ENCODE data around the gene CDH5.
"Not testable (repeated sequence)": the region's sequence is repeated elsewhere in the genome, so short reads cannot be mapped to it uniquely, and the experiment has no call there.

CDH5 gene

GRCh38 chr16:66440970-66441369 is 74.5 kb downstream of the CDH5 start:
- DNase-seq: no peak

GRCh38 chr16:66441586-66442375 is 75.3 kb downstream of the CDH5 start:
- DNase-seq: no peak

- no peak for DNase-seq
These were observed 76.2 kb downstream of the CDH5 start for GRCh38 chr16:66442502-66443268.

- no peak for DNase-seq
These were observed 76.8 kb downstream of the CDH5 start for GRCh38 chr16:66443269-66443652.

- DNase-seq: no peak
These were observed 77.6 kb downstream of the CDH5 start for GRCh38 chr16:66444049-66444481.

GRCh38 chr16:66446737-66447136 is 80.2 kb downstream of the CDH5 start:
- no peak for DNase-seq

- DNase-seq: no peak
These were observed 81.0 kb downstream of the CDH5 start for GRCh38 chr16:66447491-66447890.

- no peak for DNase-seq
These were observed 85.1 kb downstream of the CDH5 start for GRCh38 chr16:66451548-66451947.

GRCh38 chr16:66453230-66453629 is 86.7 kb downstream of the CDH5 start:
- DNase-seq: not testable (repeated sequence)
